Left ventricle myocardium inferior (tissue), 1 donor: ENCODE results near the gene KRTAP5-5. TPM values are rescaled to one million over a fixed set of nuclear protein-coding genes. Genes with fewer than 3 reads are reported as not detected.

Source experiments
- DNase-seq: peaks from one replicate; pipeline ENCODE4 v3.0.0-alpha.2; 2020
- H3K27ac ChIP-seq: fragments of 200-600 bp; replicated peaks from 2 replicates; pipeline ENCODE4 v1.8.0; 2021
- H3K27me3 ChIP-seq: fragments of 200-600 bp; 2 replicates; pipeline ENCODE4 v1.8.0; 2021; ENCODE audit warnings: low read depth
- H3K36me3 ChIP-seq: fragments of 200-600 bp; 2 replicates; pipeline ENCODE4 v1.8.0; 2021
- H3K4me1 ChIP-seq: fragments of 200-600 bp; 2 replicates; pipeline ENCODE4 v1.8.0; 2021
- H3K4me3 ChIP-seq: fragments of 200-600 bp; 2 replicates; pipeline ENCODE4 v1.8.0; 2021; ENCODE audit warnings: mild to moderate bottlenecking, moderate library complexity
- H3K9me3 ChIP-seq: fragments of 200-600 bp; replicated peaks from 2 replicates; pipeline ENCODE4 v1.8.0; 2021
- intact Hi-C: fragments of 100-400 bp; cut with micrococcal nuclease; formaldehyde crosslinking; loops from one replicate; pipeline ENCODE4 v1.11.0; 2022
- total RNA-seq: library from RNA; stranded (reverse); fragmentation: NEBNext Ultra II Directional; extraction: Animal tissue kit (Norgen Biotek cat#: 25700); gene quantifications from one replicate; pipeline ENCODE4 v1.2.1, GENCODE V29; 2021
- TF ChIP-seq, protein P1 (sequence below): fragments of 200-600 bp; IDR thresholded peaks from 2 replicates; pipeline ENCODE4 v1.8.0; 2021; ENCODE audit warnings: antibody characterized with exemption, mild to moderate bottlenecking, borderline replicate concordance
- donor health status: DM: no; HTN: yes; CAD: no; lungs with severe emphysema.

KRTAP5-5 gene
- total RNA-seq, 1 donor from 2014 or later, result not detected

DNA sequence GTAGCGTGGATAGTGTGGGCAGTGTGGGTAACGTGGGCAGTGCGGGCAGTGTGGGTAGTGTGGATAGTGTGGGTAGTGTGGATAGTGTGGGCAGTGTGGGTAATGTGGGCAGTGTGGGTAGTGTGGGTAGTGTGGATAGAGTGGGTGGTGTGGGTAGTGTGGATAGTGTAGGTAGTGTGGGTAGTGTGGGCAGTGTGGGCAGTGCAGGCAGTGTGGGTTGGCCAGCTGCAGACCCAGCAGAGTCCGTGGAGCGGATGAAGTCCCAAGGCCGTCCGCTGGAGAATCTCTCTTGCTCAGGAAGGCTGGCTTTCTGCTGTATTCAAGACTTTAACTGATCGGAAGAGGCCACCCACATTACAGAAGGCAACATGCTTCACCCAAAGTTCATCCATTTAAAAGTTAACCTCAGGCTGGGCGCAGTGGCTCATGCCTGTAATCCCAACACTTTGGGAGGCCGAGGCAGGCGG lies 41.4 kb downstream of the KRTAP5-5 start:
- H3K36me3 ChIP-seq, result no peaks in the 10 kb centered on the region
- TF ChIP-seq, protein P1, sequence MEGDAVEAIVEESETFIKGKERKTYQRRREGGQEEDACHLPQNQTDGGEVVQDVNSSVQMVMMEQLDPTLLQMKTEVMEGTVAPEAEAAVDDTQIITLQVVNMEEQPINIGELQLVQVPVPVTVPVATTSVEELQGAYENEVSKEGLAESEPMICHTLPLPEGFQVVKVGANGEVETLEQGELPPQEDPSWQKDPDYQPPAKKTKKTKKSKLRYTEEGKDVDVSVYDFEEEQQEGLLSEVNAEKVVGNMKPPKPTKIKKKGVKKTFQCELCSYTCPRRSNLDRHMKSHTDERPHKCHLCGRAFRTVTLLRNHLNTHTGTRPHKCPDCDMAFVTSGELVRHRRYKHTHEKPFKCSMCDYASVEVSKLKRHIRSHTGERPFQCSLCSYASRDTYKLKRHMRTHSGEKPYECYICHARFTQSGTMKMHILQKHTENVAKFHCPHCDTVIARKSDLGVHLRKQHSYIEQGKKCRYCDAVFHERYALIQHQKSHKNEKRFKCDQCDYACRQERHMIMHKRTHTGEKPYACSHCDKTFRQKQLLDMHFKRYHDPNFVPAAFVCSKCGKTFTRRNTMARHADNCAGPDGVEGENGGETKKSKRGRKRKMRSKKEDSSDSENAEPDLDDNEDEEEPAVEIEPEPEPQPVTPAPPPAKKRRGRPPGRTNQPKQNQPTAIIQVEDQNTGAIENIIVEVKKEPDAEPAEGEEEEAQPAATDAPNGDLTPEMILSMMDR, result no peak
- no peak for DNase-seq
- no peak overlapping the region for H3K4me3 ChIP-seq
- no peaks in the 10 kb centered on the region for H3K4me1 ChIP-seq
- intact Hi-C loops, result no loop called here
- H3K27ac ChIP-seq, result no peak overlapping the region
- peaks cover 75% of the 10 kb centered on the region for H3K27me3 ChIP-seq
- no peaks in the 10 kb centered on the region for H3K9me3 ChIP-seq

DNA sequence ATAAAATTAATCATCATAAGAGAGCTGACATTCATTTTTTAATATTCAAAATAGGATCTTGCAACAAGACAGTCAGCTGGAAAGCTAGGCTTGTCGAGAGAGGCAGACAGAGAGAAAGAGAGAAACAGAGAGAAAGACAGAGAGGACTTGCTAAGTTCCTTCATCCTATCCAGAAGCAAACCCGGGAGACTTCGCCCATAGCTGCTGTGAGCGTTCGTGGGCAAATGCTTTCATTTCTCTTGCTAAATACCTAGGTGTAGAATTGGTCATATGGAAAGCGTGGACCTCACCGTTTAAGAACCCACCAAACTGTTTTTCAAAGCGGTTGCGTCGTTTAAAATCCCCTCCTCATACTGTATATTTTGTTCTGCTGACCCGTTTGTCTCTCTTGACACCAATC lies 42.1 kb downstream of the KRTAP5-5 start:
- H3K4me1 ChIP-seq, result no peaks in the 10 kb centered on the region
- H3K27me3 ChIP-seq, result peaks cover 82% of the 10 kb centered on the region
- DNase-seq, result no peak
- H3K9me3 ChIP-seq, result no peaks in the 10 kb centered on the region
- H3K27ac ChIP-seq, result no peak overlapping the region
- TF ChIP-seq, protein P1, result no peak
- H3K36me3 ChIP-seq, result no peaks in the 10 kb centered on the region
- no peak overlapping the region for H3K4me3 ChIP-seq
- intact Hi-C loops, result no loop called here

DNA sequence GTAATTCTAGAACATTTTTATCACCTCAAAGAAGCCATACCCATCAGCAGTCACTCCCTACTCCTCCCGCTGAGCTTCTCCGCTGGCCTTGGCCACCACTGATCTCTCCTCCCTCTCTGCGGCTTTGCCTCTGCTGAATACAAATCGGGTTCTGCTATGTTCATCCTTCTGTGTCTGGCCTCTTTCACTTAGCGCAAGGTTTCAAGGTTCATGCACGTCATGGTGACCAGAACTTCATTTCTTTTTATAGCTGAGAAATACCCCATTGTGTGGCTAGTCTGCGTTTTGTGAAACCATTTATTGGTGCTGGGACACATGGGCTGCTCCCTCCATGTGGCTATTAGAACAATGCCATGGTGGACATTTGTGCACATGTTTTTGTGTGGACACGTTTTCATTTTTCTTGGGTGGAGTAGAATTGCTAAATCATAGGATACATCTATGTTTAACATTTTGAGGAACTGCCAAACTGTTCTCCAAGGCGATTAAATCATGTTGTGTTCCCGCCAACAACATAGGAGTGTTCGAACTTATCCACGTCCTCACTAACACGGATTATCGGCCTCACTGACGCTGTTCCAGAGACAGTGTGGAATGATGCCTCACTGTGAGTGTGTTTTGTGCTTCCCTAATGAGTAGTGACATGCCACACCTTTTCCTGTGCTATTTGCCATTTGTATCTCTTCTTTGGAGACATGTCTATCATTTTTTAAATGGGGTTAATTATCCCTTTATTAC lies 43.2 kb downstream of the KRTAP5-5 start:
- no peak for DNase-seq
- H3K27me3 ChIP-seq, result peaks cover 86% of the 10 kb centered on the region
- intact Hi-C loops, result no loop called here
- TF ChIP-seq, protein P1, result no peak
- H3K36me3 ChIP-seq, result no peaks in the 10 kb centered on the region
- no peaks in the 10 kb centered on the region for H3K4me1 ChIP-seq
- no peak overlapping the region for H3K4me3 ChIP-seq
- H3K27ac ChIP-seq, result no peak overlapping the region
- H3K9me3 ChIP-seq, result no peaks in the 10 kb centered on the region

DNA sequence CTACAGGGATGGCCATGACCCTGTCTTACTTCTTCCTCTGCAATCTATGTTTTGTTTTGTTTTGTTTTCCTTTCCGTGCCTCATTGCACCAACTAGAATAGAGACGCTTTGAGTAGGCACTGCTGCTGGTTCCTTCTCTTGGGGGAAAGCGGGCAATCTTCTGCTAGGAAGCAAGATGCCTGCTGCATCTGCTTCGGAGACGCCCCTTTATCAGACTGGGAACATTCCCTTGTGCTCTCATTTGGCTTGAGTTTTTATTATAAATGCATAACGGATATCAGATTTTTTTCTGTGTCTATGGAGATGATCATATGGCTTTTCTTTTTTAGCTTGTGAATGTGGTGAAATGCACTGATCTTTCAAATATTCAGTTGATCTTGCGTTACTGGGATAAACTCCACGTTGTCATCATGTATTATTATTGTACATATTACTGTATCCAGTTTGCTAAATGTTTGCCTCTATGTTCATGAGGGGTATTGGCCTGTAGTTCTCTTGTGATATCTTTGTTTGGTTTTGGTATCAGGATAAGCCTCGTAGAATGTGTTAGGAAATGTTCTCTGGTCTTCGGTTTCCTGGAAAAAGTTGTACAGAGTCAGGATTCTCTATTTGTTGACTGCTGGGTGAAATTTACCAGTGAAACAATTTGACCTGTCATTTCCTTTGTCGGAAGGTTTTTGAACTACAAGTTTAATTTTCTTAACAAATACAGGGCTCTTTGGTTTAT lies 44.0 kb downstream of the KRTAP5-5 start:
- Histone ChIP-seq H3K36me3 (no peaks in the 10 kb centered on the region), H3K27ac (no peak overlapping the region), H3K4me3 (no peak overlapping the region), H3K27me3 (peaks cover 86% of the 10 kb centered on the region), H3K9me3 (no peaks in the 10 kb centered on the region), H3K4me1 (no peaks in the 10 kb centered on the region)
- intact Hi-C loops, result no loop called here
- TF ChIP-seq, protein P1, result no peak
- DNase-seq, result no peak

DNA sequence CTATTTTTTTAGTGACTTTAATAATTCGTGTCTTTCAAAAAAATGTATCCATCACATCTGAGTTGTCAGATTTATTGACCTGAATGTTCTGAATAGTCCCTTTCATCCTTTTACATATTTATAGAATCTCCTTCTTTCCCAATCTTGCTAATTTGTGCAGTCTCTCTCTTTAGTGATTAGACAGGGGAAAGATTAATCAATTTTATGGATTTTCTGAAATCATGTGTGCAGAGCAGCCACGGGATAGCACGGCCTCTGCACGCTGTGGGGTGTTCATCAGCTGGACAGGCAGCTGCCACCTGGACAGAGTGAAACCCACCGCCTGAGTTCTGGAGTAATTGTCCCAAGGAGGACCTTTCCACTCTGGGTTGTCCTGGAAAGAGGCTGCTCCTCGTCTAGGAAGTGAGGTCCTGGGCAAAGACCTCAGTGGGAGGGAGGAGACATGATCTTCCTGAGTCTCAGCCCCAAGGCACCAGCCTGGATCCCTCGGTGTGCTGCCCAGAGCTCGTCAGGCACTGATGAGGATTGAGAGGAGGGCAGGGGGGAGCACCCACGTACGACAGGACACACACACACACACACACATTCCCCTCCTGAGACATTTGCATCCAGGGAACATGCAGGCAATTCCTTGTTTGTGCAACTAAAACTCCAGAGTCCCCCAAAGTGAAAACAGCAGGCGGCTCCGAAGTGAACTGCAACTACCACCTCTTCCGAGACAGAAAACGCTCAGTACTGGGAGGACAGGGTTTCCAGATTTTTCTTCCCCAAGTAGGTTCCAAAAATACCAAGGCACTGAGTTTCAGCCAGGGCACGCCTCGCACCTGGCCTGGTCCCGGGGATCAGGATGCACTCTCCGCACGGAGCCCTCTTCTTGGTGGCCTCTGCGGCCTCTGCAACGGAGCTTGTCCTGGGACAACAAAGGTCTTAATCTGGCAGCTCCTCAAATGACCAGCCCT lies 44.9 kb downstream of the KRTAP5-5 start:
- Histone ChIP-seq H3K36me3 (no peaks in the 10 kb centered on the region), H3K9me3 (no peaks in the 10 kb centered on the region), H3K4me1 (no peaks in the 10 kb centered on the region), H3K27me3 (peaks cover 86% of the 10 kb centered on the region), H3K27ac (no peak overlapping the region), H3K4me3 (no peak overlapping the region)
- no peak for DNase-seq
- TF ChIP-seq, protein P1, result no peak
- intact Hi-C loops, result no loop called here
